ENCODE data around the gene S100A7A. TPM values are rescaled to one million over a fixed set of nuclear protein-coding genes. Genes with fewer than 3 reads are reported as not detected.

S100A7A gene
- total RNA-seq, 1 donor from 2014 or later: not detected

- Histone ChIP-seq H3K9me3 (no peaks in the 10 kb centered on the region), H3K4me3 (no peak overlapping the region), H3K4me1 (peaks cover 0 to 9% of the 10 kb centered on the region in 2 donors), H3K27me3 (no peaks in the 10 kb centered on the region), H3K27ac (peak overlapping the region in 1 of 2 donors; percentile 1), H3K36me3 (no peaks in the 10 kb centered on the region)
- peak in 1 of 2 donors; percentile 67 for DNase-seq (ENCODE audit: low spot score in 2 of 2)
- intact Hi-C loops (cut with DNase I): loop anchor here (1.0 kb wide), 1 partner anchor 29 kb away; no protein-coding TSS in a partner anchor
- TF ChIP-seq, protein P1, sequence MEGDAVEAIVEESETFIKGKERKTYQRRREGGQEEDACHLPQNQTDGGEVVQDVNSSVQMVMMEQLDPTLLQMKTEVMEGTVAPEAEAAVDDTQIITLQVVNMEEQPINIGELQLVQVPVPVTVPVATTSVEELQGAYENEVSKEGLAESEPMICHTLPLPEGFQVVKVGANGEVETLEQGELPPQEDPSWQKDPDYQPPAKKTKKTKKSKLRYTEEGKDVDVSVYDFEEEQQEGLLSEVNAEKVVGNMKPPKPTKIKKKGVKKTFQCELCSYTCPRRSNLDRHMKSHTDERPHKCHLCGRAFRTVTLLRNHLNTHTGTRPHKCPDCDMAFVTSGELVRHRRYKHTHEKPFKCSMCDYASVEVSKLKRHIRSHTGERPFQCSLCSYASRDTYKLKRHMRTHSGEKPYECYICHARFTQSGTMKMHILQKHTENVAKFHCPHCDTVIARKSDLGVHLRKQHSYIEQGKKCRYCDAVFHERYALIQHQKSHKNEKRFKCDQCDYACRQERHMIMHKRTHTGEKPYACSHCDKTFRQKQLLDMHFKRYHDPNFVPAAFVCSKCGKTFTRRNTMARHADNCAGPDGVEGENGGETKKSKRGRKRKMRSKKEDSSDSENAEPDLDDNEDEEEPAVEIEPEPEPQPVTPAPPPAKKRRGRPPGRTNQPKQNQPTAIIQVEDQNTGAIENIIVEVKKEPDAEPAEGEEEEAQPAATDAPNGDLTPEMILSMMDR (IDR thresholded peaks at IDR 0.05): peak; percentile 65 to 77 (median 70)
Observed at GRCh38 chr1:153465811-153466636, 49.7 kb downstream of the S100A7A start.

DNA sequence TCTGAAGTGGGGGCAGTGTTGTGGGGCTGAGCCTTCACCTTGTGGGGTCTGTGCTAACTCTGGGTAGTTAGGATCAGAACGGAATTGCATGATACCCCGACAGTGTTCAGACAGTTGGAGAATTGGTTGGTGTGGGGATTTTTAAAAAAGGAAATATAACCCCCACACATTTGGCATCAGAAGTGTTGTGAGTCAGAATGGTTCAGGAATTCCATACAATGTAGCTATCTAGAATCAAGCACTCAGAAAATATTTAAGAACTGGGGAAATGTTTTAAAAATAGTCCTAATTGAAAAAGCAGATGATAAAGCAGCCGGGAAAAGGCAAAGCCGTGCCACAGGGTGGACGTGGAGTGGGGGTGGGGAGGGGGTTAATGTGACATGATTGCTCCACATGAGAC lies 50.6 kb downstream of the S100A7A start:
- DNase-seq (ENCODE audit: low spot score in 2 of 2): no peak
- Histone ChIP-seq H3K36me3 (no peaks in the 10 kb centered on the region), H3K4me1 (peaks cover 0 to 9% of the 10 kb centered on the region in 2 donors), H3K27me3 (no peaks in the 10 kb centered on the region), H3K9me3 (peaks cover 0 to 6% of the 10 kb centered on the region in 2 donors), H3K4me3 (no peak overlapping the region), H3K27ac (peak overlapping the region; percentile 1 to 12)
- intact Hi-C loops (cut with DNase I): loop anchor here (1.0 kb wide), 1 partner anchor 28 kb away; no protein-coding TSS in a partner anchor
- TF ChIP-seq, protein P1 (IDR thresholded peaks at IDR 0.05): no peak

DNA sequence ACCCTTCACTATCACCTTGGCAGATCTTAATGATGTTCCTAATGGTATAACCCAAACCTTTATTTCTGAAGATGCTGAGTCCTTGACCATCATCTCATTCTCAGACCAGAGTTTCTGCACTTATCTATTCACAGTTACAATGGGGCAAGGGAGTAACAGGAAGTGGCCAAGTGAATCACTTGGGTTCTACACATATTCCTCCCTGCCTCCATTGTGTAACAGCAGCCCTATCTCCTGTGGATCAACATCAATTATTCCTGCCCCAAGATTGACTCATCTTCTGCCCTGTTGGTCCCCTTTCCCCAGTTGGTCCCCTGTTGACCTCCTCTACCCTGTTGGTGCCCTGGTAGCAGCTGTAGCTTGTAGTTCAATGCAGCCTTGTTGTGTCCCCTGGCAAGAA lies 54.4 kb downstream of the S100A7A start:
- no peaks in the 10 kb centered on the region for H3K36me3 ChIP-seq
- intact Hi-C loops (cut with DNase I): no loop called here
- TF ChIP-seq, protein P1 (IDR thresholded peaks at IDR 0.05): no peak

More for the DNA sequence above, 54.4 kb downstream of the S100A7A start:
- Histone ChIP-seq H3K27ac (no peak overlapping the region), H3K4me1 (peaks cover 0 to 9% of the 10 kb centered on the region in 2 donors), H3K27me3 (no peaks in the 10 kb centered on the region), H3K9me3 (peaks cover 0 to 12% of the 10 kb centered on the region in 2 donors), H3K4me3 (no peak overlapping the region)
- no peak for DNase-seq (ENCODE audit: low spot score in 2 of 2)

Other genes with a start within 250 kb of the S100A7A start
- gene LELP1, start 213.1 kb upstream of the S100A7A start, total RNA-seq: not detected
- gene PRR9, start 198.9 kb upstream of the S100A7A start, total RNA-seq: not detected
- gene LORICRIN, start 156.8 kb upstream of the S100A7A start, total RNA-seq: not detected
- not detected for gene PGLYRP3, start 103.6 kb upstream of the S100A7A start, total RNA-seq
- not detected for gene PGLYRP4, start 67.7 kb upstream of the S100A7A start, total RNA-seq
- 764 TPM for gene S100A9, start 58.7 kb upstream of the S100A7A start, total RNA-seq
- gene S100A12, start 40.9 kb upstream of the S100A7A start, total RNA-seq: not detected
- 33.5 TPM for gene S100A8, start 25.4 kb upstream of the S100A7A start, total RNA-seq
- not detected for gene S100A7, start 44.1 kb downstream of the S100A7A start, total RNA-seq
- 336 TPM for gene S100A6, start 119.5 kb downstream of the S100A7A start, total RNA-seq
- not detected for gene S100A5, start 124.4 kb downstream of the S100A7A start, total RNA-seq
- 690 TPM for gene S100A4, start 129.3 kb downstream of the S100A7A start, total RNA-seq
- gene S100A3, start 132.7 kb downstream of the S100A7A start, total RNA-seq: not detected
- not detected for gene S100A2, start 149.3 kb downstream of the S100A7A start, total RNA-seq
- gene S100A16, start 196.6 kb downstream of the S100A7A start, total RNA-seq: 364 TPM
- gene S100A14, start 199.8 kb downstream of the S100A7A start, total RNA-seq: 1.5 TPM
- gene S100A13, start 211.0 kb downstream of the S100A7A start, total RNA-seq: 89.7 TPM
- gene S100A1, start 211.9 kb downstream of the S100A7A start, total RNA-seq: not detected
- 58.9 TPM for gene CHTOP, start 217.5 kb downstream of the S100A7A start, total RNA-seq
- 61.0 TPM for gene SNAPIN, start 242.2 kb downstream of the S100A7A start, total RNA-seq

All from ascending aorta (tissue), 2 donors.